K562 (cell line): ENCODE measurements around the gene RYR3. TPM values are rescaled to one million over a fixed set of nuclear protein-coding genes. Genes with fewer than 3 reads are reported as not detected.

ENCODE experiments used
- ATAC-seq: fragments of 200-7000 bp; cut with Tn5 transposase; 3 replicates; pipeline ENCODE4 v1.9.1; 2020; ENCODE audit warnings: moderate library complexity
- BruUV-seq: library from RNA; stranded (reverse); fragments of 400-500 nt; replicated peaks from 2 replicates; lab custom pipeline; 2021; lab: Mats Ljungman, UMichigan
- CTCF ChIA-PET: fragments of 300-600 bp; formaldehyde crosslinking; extraction: SDS; loops from one replicate; lab custom pipeline; 2021; ENCODE audit warnings: low intra/inter-chr PET ratio; lab: Yijun Ruan, JAX
- POLR2A ChIA-PET: fragments of 300-600, 350-650 bp; sonication (Branson Sonifier 250); formaldehyde crosslinking; extraction: SDS; loops from one replicate; lab custom pipeline; 2021; ENCODE audit warnings: antibody characterized with exemption, inconsistent platforms; lab: Yijun Ruan, JAX
- DNase-seq, 4 experiments: peaks; one replicate each; pipeline versions ENCODE4 v3.0.0 to v3.0.0-alpha.2; 2011 to 2018; ENCODE audit warnings: low spot score in 3 of 4, mixed read lengths in 3 of 4; ENCODE audit errors: extremely low read depth in 1 of 4
- FAIRE-seq: peaks from 2 replicates; lab custom pipeline; 2011; peaks lifted over from hg19 to GRCh38; lab: Jason Lieb, UNC
- H2AFZ ChIP-seq: 2 replicates; pipeline ENCODE4 v1.6.0; 2011; ENCODE audit warnings: low read depth, low read length, control low read depth, inconsistent platforms
- H3K27ac ChIP-seq: fragments of 200-600 bp; 3 replicates; pipeline ENCODE4 v1.8.0; 2011; ENCODE audit warnings: low read depth, mild to moderate bottlenecking, control low read depth, inconsistent platforms, low read length, moderate library complexity, mixed read lengths; ENCODE audit errors: extremely low read depth
- H3K27me3 ChIP-seq, 2 experiments: fragments of 300-600 bp in 1 of 2; 2 replicates in 1 of 2; 3 replicates in 1 of 2; pipeline versions ENCODE4 v1.6.0 to v1.8.0; 2011; ENCODE audit warnings: inconsistent platforms in 2 of 2, low read length in 2 of 2, mild to moderate bottlenecking in 1 of 2, mixed read lengths in 1 of 2, moderate library complexity in 1 of 2; ENCODE audit not compliant: control insufficient read depth in 2 of 2, insufficient read depth in 2 of 2
- H3K36me3 ChIP-seq: fragments of 300-600 bp; 3 replicates; pipeline ENCODE4 v1.8.0; 2011; ENCODE audit warnings: mild to moderate bottlenecking, low read length, inconsistent platforms; ENCODE audit not compliant: control insufficient read depth, insufficient read depth
- H3K4me1 ChIP-seq, 2 experiments: fragments of 200-600 bp in 1 of 2; replicated peaks in 1 of 2; 2 replicates in 1 of 2; 3 replicates in 1 of 2; pipeline versions ENCODE4 v1.5.1 to v1.8.0; 2011; ENCODE audit warnings: inconsistent platforms in 2 of 2, low read length in 2 of 2, mild to moderate bottlenecking in 1 of 2, mixed read lengths in 1 of 2, moderate library complexity in 1 of 2; ENCODE audit not compliant: control insufficient read depth in 2 of 2, insufficient read depth in 2 of 2
- H3K4me2 ChIP-seq: 2 replicates; pipeline ENCODE4 v1.6.1; 2011; ENCODE audit warnings: low read length, control low read depth, inconsistent platforms, mixed read lengths; ENCODE audit not compliant: insufficient read depth
- H3K4me3 ChIP-seq: fragments of 200-600 bp; sonication (generic), shearing (Covaris generic); 2 replicates; pipeline ENCODE4 v1.5.1; 2016; ENCODE audit warnings: control low read depth, inconsistent platforms
- H3K79me2 ChIP-seq: fragments of 200-600 bp; 3 replicates; pipeline ENCODE4 v1.8.0; 2011; ENCODE audit warnings: low read length, inconsistent platforms; ENCODE audit not compliant: control insufficient read depth, insufficient read depth
- H3K9ac ChIP-seq, 2 experiments: 2 replicates each; pipeline versions ENCODE4 v1.6.0 to v1.6.1; 2011; ENCODE audit warnings: low read depth in 2 of 2, low read length in 2 of 2, control low read depth in 1 of 2, inconsistent platforms in 1 of 2, mild to moderate bottlenecking in 1 of 2, mixed read lengths in 1 of 2; ENCODE audit not compliant: insufficient read depth in 1 of 2
- H3K9me1 ChIP-seq: one replicate; pipeline ENCODE4 v1.6.0; 2011; ENCODE audit warnings: inconsistent platforms, mild to moderate bottlenecking, low read length, moderate library complexity; ENCODE audit not compliant: control insufficient read depth, insufficient read depth
- H3K9me3 ChIP-seq: replicated peaks from 2 replicates; pipeline ENCODE4 v1.5.1; 2011; ENCODE audit warnings: low read depth, low read length, inconsistent platforms; ENCODE audit not compliant: control insufficient read depth, insufficient read depth
- H4K20me1 ChIP-seq: replicated peaks from 2 replicates; pipeline ENCODE4 v1.6.1; 2011; ENCODE audit warnings: low read length, inconsistent platforms, mixed read lengths; ENCODE audit not compliant: control insufficient read depth, insufficient read depth
- FOXA1 ChIP-seq: fragments of 450-650 bp; IDR thresholded peaks from 2 replicates; pipeline ENCODE4 v1.6.1; 2016; ENCODE audit warnings: mild to moderate bottlenecking, borderline replicate concordance
- HDAC2 ChIP-seq: fragments of 450-650 bp; IDR thresholded peaks from 2 replicates; pipeline ENCODE4 v1.6.1; 2016; ENCODE audit warnings: mild to moderate bottlenecking
- POLR2A ChIP-seq: fragments of 450-650 bp; conservative IDR thresholded peaks from 2 replicates; pipeline ENCODE4 v1.6.1; 2016
- TEAD1 ChIP-seq, 2 experiments: fragments of 450-650 bp in 1 of 2; sonication (generic) in 1 of 2; formaldehyde crosslinking; IDR thresholded peaks; 2 replicates each; pipeline versions ENCODE4 v1.4.0 to v1.8.0; 2020 to 2022; ENCODE audit warnings: mild to moderate bottlenecking in 2 of 2, missing genetic modification reagents in 1 of 2
- ZBTB11 ChIP-seq, 3 experiments: fragments of 200-800 bp in 1 of 3; fragments of 250-450 bp in 1 of 3; fragments of 450-650 bp in 1 of 3; sonication (Bioruptor Pico) in 1 of 3; sonication (Bioruptor generic) in 1 of 3; formaldehyde crosslinking in 1 of 3; IDR thresholded peaks; 2 replicates each; pipeline versions ENCODE4 v1.6.1 to v1.8.0; 2016 to 2022; ENCODE audit warnings: mild to moderate bottlenecking in 2 of 3, missing genetic modification characterization in 2 of 3, missing compliant biosample characterization in 1 of 3, moderate library complexity in 1 of 3
- ZNF740 ChIP-seq, 3 experiments: fragments of 200-800 bp in 1 of 3; sonication (Bioruptor generic) in 1 of 3; sonication (generic) in 1 of 3; formaldehyde crosslinking in 1 of 3; IDR thresholded peaks; 2 replicates each; pipeline versions ENCODE4 v1.6.1 to v1.8.0; 2016 to 2022; ENCODE audit warnings: mild to moderate bottlenecking in 2 of 3, missing compliant biosample characterization in 2 of 3, missing genetic modification characterization in 2 of 3, missing genetic modification reagents in 1 of 3
- ZNF79 ChIP-seq: fragments of 250-450 bp; sonication (Bioruptor Pico); IDR thresholded peaks from 2 replicates; pipeline ENCODE4 v1.4.0; 2020; ENCODE audit warnings: low read depth, mild to moderate bottlenecking, moderate library complexity
- WGBS: fragments of 100-300 bp; shearing (Covaris generic); methylation state at CpG from one replicate; pipeline ENCODE4 v1.1.6; 2016; ENCODE audit warnings: low coverage, mixed read lengths; ENCODE audit not compliant: insufficient coverage; ENCODE audit errors: missing lambda C conversion rate; 5-methylcytosine and 5-hydroxymethylcytosine counted together
- in situ Hi-C: fragments of 300-500 bp; cut with MboI; formaldehyde crosslinking; loops from 4 replicates; pipeline ENCODE4 v1.15.0; 2018; ENCODE audit warnings: inconsistent platforms, mixed read lengths
- intact Hi-C: fragments of 100-400 bp; cut with micrococcal nuclease; formaldehyde crosslinking; loops from 2 replicates; pipeline ENCODE4 v1.14.2; 2022
- polyA plus RNA-seq, 8 experiments: library from polyadenylated mRNA; depleted of rRNA in 4 of 8; stranded (reverse) in 5 of 8; unstranded in 3 of 8; fragments of >200 nt; fragmentation: Nextera tagmentation in 2 of 8; fragmentation: Illumina TruSeq in 1 of 8; extraction: Ambion mirVana in 2 of 8; extraction: Trizol in 1 of 8; gene quantifications; 2 replicates each; pipeline versions ENCODE4 v1.2.1 to v1.2.3, GENCODE V29; 2011 to 2014; ENCODE audit warnings: inconsistent platforms in 1 of 8, missing spikeins in 1 of 8
- total RNA-seq, 7 experiments: library from RNA; depleted of rRNA in 6 of 7; stranded (reverse); fragments of >200 nt in 6 of 7; fragmentation: Illumina TruSeq in 2 of 7; extraction: Trizol in 2 of 7; gene quantifications; 2 replicates each; pipeline versions ENCODE4 v1.2.1 to v1.2.3, GENCODE V29; 2011 to 2021; ENCODE audit warnings: low replicate concordance in 1 of 7
- TF ChIP-seq, protein P1 (sequence below): sonication (generic); formaldehyde crosslinking; IDR thresholded peaks from 2 replicates; pipeline ENCODE4 v1.4.0; 2020; ENCODE audit warnings: mild to moderate bottlenecking, missing genetic modification reagents
- TF ChIP-seq, protein P2 (sequence below): fragments of 250-450 bp; sonication (Bioruptor Pico); IDR thresholded peaks from 2 replicates; pipeline ENCODE4 v1.5.1; 2021; ENCODE audit warnings: mild to moderate bottlenecking
- TF ChIP-seq, protein P3 (sequence below): sonication (generic); formaldehyde crosslinking; IDR thresholded peaks from 2 replicates; pipeline ENCODE4 v1.5.0; 2020; ENCODE audit warnings: missing genetic modification reagents

The RYR3 gene
- total and polyA plus RNA-seq, 9 of the 15 experiments (the other 6 are each of a cell fraction or from before 2014, with no cell fraction given) = 0.04 TPM; not detected in 8

DNA sequence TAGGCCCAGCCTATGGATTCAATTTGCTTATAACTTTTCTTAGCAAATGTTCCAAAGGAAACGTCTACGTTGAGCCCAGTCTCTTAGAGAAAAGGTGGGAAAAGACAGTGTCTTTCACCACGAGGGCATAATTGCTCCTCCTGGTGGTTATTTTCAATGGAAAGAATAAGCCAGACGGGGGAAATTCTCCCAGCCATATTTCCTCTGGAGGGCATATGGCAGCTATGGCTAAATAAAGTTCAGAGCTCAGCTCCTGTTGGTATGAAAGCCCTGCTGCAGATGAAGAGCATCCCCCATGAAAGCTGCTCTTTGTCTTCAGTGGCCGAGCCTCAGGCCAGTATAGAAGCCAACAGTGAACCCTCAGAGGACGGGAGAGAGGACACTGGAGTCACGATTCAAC, 297.9 kb downstream of the RYR3 start (continued):
- TF ChIP-seq TEAD1 (CRISPR knock-in tag; IDR thresholded peaks at IDR 0.05) = no peak
- TF ChIP-seq, protein P1, sequence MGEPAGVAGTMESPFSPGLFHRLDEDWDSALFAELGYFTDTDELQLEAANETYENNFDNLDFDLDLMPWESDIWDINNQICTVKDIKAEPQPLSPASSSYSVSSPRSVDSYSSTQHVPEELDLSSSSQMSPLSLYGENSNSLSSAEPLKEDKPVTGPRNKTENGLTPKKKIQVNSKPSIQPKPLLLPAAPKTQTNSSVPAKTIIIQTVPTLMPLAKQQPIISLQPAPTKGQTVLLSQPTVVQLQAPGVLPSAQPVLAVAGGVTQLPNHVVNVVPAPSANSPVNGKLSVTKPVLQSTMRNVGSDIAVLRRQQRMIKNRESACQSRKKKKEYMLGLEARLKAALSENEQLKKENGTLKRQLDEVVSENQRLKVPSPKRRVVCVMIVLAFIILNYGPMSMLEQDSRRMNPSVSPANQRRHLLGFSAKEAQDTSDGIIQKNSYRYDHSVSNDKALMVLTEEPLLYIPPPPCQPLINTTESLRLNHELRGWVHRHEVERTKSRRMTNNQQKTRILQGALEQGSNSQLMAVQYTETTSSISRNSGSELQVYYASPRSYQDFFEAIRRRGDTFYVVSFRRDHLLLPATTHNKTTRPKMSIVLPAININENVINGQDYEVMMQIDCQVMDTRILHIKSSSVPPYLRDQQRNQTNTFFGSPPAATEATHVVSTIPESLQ (CRISPR knock-in tag) = no peak

DNA sequence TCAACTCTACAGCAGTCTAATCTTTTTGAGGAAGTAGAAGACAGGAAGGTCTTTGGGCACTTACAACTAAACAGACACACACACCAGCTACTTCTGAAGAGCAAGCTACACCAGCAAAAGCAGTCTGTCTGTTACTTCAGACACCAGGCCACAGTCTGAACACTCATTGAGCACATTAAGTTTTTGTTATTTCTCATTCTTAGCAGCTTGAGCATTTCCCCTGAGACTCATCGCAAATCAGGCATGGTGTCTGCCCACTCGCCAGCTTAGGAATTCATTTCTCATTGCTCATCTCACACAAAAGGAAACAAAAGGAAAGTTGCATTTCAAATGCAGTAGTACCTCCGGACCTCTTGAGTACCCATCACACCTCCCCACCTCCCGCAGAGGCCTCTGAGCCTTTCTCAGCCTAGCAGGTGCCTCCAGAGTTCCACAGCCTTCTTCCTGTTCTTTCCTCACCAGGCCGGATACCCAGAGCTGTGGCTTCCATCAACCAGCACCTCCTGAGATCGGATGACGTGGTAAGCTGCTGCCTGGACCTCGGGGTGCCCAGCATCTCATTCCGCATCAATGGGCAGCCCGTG, 302.0 kb downstream of the RYR3 start:
- DNase-seq (no peak), ATAC-seq (no peak), FAIRE-seq (no peak)
- no TSS peak for BruUV-seq
- in situ Hi-C loops = no loop called here
- intact Hi-C loops = loop anchor here (10.0 kb wide), 1 partner anchor 318 kb away; no protein-coding TSS in a partner anchor
- Histone ChIP-seq H3K9me1 (no peaks in the 10 kb centered on the region), H3K9ac (no peak overlapping the region), H2AFZ (no peak overlapping the region), H3K27me3 (no peaks in the 10 kb centered on the region), H3K4me1 (no peaks in the 10 kb centered on the region), H3K79me2 (no peaks in the 10 kb centered on the region), H3K9me3 (no peaks in the 10 kb centered on the region), H3K4me2 (no peak overlapping the region), H3K27ac (no peak overlapping the region), H3K4me3 (no peak overlapping the region), H3K36me3 (no peaks in the 10 kb centered on the region), H4K20me1 (no peaks in the 10 kb centered on the region)
- 3% methylated on average over 9 of the region's 10 CpGs for WGBS
- POLR2A ChIA-PET = no interaction called here
- CTCF ChIA-PET = no interaction called here
- TF ChIP-seq, protein P2, sequence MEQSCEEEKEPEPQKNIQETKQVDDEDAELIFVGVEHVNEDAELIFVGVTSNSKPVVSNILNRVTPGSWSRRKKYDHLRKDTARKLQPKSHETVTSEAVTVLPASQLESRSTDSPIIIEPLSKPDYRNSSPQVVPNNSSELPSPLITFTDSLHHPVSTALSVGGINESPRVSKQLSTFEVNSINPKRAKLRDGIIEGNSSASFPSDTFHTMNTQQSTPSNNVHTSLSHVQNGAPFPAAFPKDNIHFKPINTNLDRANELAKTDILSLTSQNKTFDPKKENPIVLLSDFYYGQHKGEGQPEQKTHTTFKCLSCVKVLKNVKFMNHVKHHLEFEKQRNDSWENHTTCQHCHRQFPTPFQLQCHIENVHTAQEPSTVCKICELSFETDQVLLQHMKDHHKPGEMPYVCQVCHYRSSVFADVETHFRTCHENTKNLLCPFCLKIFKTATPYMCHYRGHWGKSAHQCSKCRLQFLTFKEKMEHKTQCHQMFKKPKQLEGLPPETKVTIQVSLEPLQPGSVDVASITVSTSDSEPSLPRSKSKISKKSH (CRISPR knock-in tag) = no peak
- TF ChIP-seq ZNF79 (CRISPR knock-in tag) = no peak
- no peak for TF ChIP-seq ZBTB11 (CRISPR knock-in tag; IDR thresholded peaks at IDR 0.05)
- TF ChIP-seq ZNF740 (CRISPR knock-in tag; IDR thresholded peaks at IDR 0.05) = no peak
- no peak for TF ChIP-seq ZNF740 (tag; IDR thresholded peaks at IDR 0.05)
- TF ChIP-seq FOXA1 = no peak
- no peak for TF ChIP-seq POLR2A
- TF ChIP-seq, protein P3, sequence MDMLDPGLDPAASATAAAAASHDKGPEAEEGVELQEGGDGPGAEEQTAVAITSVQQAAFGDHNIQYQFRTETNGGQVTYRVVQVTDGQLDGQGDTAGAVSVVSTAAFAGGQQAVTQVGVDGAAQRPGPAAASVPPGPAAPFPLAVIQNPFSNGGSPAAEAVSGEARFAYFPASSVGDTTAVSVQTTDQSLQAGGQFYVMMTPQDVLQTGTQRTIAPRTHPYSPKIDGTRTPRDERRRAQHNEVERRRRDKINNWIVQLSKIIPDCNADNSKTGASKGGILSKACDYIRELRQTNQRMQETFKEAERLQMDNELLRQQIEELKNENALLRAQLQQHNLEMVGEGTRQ (CRISPR knock-in tag) = no peak
- no peak for TF ChIP-seq HDAC2
